NCI-H187 (cell line): ENCODE data around the gene TRMT5.

Experiments used
- DNase-seq, 2 experiments: peaks; one replicate each; lab custom pipeline; 2025; lab: John Stamatoyannopoulos, UW

Gene TRMT5

GRCh38 chr14:60964904-60965303 lies 16.0 kb downstream of the TRMT5 start:
- DNase-seq, result no peak

GRCh38 chr14:60963761-60964160 lies 17.1 kb downstream of the TRMT5 start:
- DNase-seq, result no peak

GRCh38 chr14:60958146-60958545 lies 22.7 kb downstream of the TRMT5 start:
- DNase-seq, result no peak

GRCh38 chr14:60956632-60957031 lies 24.2 kb downstream of the TRMT5 start:
- DNase-seq, result no peak

GRCh38 chr14:60956202-60956601 lies 24.7 kb downstream of the TRMT5 start:
- DNase-seq, result no peak

- no peak for DNase-seq
Observed at GRCh38 chr14:60951776-60952435, 29.0 kb downstream of the TRMT5 start.

- DNase-seq, result no peak
Observed at GRCh38 chr14:60946773-60947172, 34.1 kb downstream of the TRMT5 start.

GRCh38 chr14:60945984-60946383 lies 34.9 kb downstream of the TRMT5 start:
- DNase-seq, result no peak

GRCh38 chr14:60944204-60944603 lies 36.7 kb downstream of the TRMT5 start:
- DNase-seq, result no peak

- DNase-seq, result no peak
Observed at GRCh38 chr14:60943637-60944032, 37.2 kb downstream of the TRMT5 start.

GRCh38 chr14:60935319-60935718 lies 45.6 kb downstream of the TRMT5 start:
- DNase-seq, result no peak

- DNase-seq, result no peak
Observed at GRCh38 chr14:60933920-60934655, 46.8 kb downstream of the TRMT5 start.

GRCh38 chr14:60931218-60931617 lies 49.7 kb downstream of the TRMT5 start:
- no peak for DNase-seq

- DNase-seq, result no peak
Observed at GRCh38 chr14:60926002-60926401, 54.9 kb downstream of the TRMT5 start.

- DNase-seq, result no peak
Observed at GRCh38 chr14:60925286-60925685, 55.6 kb downstream of the TRMT5 start.

GRCh38 chr14:60922050-60922449 lies 58.8 kb downstream of the TRMT5 start:
- no peak for DNase-seq
